Gastroesophageal sphincter (tissue), 3 donors: ENCODE data around the gene SLAMF9.

Experiments
- EP300 ChIP-seq: sonication (generic); formaldehyde crosslinking; IDR thresholded peaks from one replicate; pipeline ENCODE4 v1.6.1; 2017; ENCODE audit warnings: antibody characterized with exemption, mild to moderate bottlenecking
- POLR2AphosphoS5 ChIP-seq: sonication (generic); formaldehyde crosslinking; IDR thresholded peaks from one replicate; pipeline ENCODE4 v1.6.1; 2017; ENCODE audit warnings: antibody characterized with exemption
- TF ChIP-seq, protein P1 (sequence below), 4 experiments: fragments of 200-600 bp in 2 of 4; fragments of 450-650 bp in 2 of 4; sonication (generic) in 1 of 4; IDR thresholded peaks; one replicate each; pipeline ENCODE4 v1.5.1; 2017 to 2019; ENCODE audit warnings: antibody characterized with exemption in 4 of 4, mild to moderate bottlenecking in 2 of 4, moderate library complexity in 2 of 4

DNA sequence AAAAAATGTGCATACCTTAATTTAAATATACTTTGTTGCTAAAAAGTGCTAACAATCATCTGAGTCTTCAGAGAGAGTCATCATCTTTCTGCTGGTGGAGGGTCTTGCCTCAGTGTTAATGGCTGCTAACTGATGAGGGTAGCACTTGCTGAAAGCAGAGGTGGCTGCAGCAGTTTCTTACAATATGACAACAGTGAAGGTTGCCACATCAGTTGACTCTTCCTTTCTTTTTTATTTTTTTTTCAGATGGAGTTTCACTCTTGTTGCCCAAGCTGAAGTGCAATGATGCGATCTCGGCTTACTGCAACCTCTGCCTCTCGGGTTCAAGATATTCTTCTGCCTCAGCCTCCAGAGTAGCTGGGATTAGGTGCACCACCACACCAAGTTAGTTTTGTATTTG, 51.5 kb downstream of the SLAMF9 start:
- TF ChIP-seq, protein P1, sequence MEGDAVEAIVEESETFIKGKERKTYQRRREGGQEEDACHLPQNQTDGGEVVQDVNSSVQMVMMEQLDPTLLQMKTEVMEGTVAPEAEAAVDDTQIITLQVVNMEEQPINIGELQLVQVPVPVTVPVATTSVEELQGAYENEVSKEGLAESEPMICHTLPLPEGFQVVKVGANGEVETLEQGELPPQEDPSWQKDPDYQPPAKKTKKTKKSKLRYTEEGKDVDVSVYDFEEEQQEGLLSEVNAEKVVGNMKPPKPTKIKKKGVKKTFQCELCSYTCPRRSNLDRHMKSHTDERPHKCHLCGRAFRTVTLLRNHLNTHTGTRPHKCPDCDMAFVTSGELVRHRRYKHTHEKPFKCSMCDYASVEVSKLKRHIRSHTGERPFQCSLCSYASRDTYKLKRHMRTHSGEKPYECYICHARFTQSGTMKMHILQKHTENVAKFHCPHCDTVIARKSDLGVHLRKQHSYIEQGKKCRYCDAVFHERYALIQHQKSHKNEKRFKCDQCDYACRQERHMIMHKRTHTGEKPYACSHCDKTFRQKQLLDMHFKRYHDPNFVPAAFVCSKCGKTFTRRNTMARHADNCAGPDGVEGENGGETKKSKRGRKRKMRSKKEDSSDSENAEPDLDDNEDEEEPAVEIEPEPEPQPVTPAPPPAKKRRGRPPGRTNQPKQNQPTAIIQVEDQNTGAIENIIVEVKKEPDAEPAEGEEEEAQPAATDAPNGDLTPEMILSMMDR (IDR thresholded peaks at IDR 0.05), result no peak
- no peak for TF ChIP-seq POLR2AphosphoS5
- no peak for TF ChIP-seq EP300
